Neural progenitor cell (in vitro differentiated cells): Measurements from ENCODE around the gene S100A16.

Experiments used
- CTCF ChIP-seq: fragments of 200-600 bp; sonication (generic); IDR thresholded peaks from 2 replicates; pipeline ENCODE4 v1.5.1; 2017; ENCODE audit warnings: antibody characterized with exemption, mild to moderate bottlenecking
- EZH2 ChIP-seq: fragments of 200-600 bp; sonication (generic); IDR thresholded peaks from 2 replicates; pipeline ENCODE4 v1.6.1; 2017; ENCODE audit warnings: antibody characterized with exemption, mild to moderate bottlenecking, moderate library complexity
- EZH2phosphoT487 ChIP-seq: fragments of 200-600 bp; sonication (generic); IDR thresholded peaks from 2 replicates; pipeline ENCODE4 v1.6.1; 2017; ENCODE audit warnings: antibody characterized with exemption

GRCh38 chr1:153658400-153659174, 45.6 kb upstream of the S100A16 start, which contains the start of gene SNAPIN:
- TF ChIP-seq EZH2phosphoT487 (no peak), CTCF (peak; percentile 25), EZH2 (no peak)
